Measurements from ENCODE around the gene DGCR8. TPM values are rescaled to one million over a fixed set of nuclear protein-coding genes. Genes with fewer than 3 reads are reported as not detected.
A peak's percentile ranks its signal among the peaks of the same experiment; 100 is the strongest.

Gene DGCR8
- total RNA-seq, 1 donor from 2014 or later: 23.2 TPM

DNA sequence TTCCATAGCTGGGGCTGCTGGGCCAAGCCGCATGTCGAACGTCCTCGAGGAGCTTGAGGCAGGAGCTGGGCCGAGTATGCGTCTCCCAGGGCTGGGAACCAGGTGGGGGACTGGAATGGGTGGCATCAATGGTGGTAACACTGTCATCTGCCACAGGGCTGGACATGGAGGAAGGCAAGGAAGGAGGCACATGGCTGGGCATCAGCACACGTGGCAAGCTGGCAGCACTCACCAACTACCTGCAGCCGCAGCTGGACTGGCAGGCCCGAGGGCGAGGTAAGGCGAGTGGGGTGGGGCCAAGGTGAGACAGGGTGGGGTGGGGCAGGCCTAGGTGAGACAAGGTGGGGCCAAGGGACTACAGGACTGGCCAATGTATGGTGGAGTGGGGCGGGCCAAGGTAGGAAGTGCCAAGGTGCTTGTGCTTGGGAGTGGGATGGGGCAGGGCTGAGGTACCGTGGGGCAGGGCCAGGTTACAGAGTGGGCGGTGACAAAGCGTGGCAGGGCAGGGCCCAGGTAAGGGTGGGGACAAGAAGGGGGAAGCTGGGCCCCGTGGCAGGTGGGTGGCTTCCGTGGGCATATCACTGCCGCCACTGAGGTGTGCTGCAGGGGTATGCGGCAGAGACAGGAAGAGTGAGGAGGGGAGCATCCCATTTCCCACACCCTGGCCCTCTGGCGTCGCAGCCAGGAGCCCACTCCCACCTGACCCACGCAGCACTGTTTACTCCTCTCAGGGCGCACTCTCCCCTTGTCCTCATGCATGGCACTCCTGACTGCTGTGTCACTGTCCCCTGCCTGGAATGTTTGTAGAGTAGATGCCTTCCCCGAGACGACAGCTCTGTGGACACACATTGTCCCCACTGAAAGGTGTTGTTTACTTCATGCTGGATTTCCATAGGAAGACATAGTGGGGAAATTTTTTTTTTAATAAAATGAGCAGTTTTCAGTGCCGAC, 27.5 kb upstream of the DGCR8 start:
- DNase-seq (ENCODE audit: low read depth in 2 of 2): no peak

DNA sequence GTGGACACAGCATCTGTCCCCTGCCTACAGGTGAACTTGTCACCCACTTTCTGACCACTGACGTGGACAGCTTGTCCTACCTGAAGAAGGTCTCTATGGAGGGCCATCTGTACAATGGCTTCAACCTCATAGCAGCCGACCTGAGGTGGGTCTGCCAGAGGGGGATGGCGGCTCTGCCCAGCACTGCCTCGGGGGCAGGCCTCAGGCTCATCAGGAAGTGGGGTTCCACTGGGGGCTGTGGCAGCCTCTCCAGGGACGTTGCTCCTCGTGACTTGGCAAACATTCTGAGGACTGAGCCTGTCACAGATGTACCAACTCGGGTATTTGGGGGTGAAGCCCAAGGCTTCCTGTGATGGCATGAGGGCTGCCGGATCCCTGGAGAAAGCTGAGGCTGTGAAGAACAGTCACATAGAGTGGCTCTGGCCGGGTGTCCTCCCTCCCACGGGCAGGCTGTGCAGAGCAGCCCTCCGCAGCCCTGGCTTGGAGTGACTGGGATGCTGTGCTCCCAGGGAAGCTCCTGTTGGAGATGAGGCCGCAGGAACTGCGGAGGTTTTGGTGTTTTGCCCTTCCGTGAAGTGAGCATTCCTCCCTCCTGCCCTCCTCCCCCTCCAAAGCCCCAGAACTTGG, 26.5 kb upstream of the DGCR8 start:
- no peak for DNase-seq (ENCODE audit: low read depth in 2 of 2)

DNA sequence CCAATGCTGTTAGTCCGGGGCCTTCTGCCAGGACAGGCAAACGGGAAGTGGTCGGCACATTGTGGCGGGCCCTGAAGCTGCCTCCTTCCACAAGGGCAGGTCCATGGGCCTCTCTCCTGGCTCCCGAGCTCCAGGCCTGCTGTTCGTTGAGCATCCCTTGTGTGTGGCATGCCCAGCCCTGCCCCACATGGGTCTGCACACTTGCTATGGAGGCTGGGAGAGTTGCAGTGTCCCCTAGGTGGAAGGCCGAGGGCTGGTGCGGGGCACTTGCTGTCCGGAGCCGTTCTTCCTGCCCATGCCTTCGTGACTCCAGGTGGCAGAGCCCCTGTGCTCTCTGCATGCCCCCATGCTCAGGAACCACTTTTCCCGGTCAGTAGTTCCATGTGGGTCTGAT, 26.0 kb upstream of the DGCR8 start:
- no peak for DNase-seq (ENCODE audit: low read depth in 2 of 2)

DNA sequence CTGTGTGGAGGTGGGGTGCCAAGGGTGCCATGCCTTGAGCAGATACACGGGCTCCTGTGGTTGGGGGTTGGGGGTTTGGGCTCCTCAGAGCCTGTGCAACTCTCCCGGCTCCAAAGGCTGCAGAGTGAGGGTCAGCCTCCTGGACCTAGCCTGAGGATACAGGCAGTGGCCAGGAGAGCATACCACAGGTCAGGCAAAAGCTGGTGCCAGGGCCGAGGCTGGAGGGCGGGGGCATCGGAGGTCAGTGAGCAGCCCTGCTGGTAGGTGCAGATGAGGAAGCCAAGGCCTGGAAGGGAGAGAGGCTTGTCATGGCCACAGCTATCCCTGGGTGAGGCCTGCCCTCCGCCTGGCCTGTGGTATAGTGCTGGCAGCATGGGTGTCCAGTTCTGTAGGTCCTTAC, 25.6 kb upstream of the DGCR8 start:
- DNase-seq (ENCODE audit: low read depth in 2 of 2): no peak

DNA sequence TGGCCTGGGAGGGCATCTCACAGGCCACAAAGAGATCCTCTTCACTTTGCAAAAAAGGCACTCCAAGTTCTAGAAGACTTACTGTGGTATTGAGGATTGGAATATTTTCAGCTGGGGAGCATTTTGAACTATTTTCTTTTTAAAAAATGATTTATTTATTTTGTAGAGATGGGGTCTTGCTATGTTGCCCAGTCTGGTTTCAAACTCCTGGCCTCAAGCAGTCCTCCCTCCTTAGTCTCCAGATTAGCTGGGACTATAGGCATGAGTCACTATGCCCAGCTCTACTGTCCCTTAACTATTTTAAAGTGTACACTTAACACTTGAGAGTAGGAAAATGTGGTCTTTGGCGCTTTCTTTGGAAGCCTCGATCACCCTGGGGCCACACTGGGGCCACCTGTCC, 24.9 kb upstream of the DGCR8 start:
- no peak for DNase-seq (ENCODE audit: low read depth in 2 of 2)

DNA sequence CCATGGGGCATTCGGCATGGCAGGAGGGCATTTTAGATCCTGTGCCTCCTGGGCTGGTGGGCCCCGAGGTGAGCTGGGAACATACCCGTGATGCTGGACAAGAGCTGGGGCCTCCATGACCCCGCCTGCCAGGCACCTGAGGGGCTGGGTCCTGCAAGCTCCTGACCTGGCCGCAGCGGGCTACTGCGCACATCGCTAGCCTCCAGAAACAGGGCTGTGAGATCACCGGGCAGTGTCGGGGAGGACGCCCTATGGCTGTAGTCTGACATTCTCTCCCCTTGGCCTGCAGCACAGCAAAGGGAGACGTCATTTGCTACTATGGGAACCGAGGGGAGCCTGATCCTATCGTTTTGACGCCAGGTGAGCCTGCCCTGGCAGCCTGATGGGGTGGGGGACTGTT, 24.4 kb upstream of the DGCR8 start:
- DNase-seq (ENCODE audit: low read depth in 2 of 2): no peak

DNA sequence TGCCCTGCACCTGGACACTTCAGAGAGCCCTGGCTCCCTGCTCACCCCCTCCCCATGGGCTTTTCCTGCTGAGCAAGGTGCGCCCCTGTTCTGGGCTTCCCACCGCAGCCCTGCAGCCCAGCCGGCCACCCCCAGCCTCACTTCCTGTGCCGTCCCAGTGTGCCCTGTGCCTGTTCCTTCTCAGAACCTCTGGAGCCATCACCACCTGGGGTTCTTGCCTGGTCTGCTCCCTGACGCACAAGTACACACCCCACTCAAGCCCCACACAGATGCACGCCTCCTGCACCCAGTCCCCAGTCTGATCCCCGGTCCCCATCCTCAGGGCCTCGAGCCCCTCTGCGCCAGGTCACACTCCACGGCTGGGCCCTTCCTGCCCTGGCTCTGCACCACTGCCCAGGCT, 23.9 kb upstream of the DGCR8 start:
- no peak for DNase-seq (ENCODE audit: low read depth in 2 of 2)

DNA sequence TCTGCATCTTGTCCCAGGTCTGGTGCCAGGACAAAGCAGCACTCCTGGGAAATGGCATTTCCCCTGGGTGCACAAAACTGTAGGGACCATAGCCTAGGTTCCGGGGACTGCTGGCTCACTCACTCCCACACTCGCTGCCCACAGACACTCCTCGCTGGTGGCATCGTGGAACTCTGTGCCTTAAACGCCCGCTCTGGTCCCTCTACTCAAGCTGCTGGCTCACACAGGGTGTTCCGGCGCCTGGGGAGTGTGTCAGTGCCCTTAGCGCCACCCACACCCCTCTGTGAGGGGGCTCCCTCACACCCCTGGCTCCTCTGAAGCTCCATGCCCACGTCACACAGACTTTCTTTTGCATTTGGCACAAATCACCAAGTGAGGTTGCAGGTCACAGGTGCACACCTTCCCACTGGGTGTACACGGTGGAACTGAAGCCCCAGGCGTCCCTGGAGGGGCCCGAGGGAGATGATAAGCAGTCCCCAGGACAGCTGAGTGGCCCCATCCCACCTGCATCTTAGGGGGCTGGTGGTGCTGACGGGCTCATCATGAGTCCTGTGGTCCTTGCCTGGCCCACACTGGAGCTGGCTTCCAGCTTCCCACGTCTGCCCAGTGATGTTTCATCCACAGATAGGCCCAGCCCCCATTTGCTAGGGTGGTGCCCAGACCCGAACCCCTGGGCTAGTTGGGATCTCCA, 23.2 kb upstream of the DGCR8 start:
- DNase-seq (ENCODE audit: low read depth in 2 of 2): no peak

DNA sequence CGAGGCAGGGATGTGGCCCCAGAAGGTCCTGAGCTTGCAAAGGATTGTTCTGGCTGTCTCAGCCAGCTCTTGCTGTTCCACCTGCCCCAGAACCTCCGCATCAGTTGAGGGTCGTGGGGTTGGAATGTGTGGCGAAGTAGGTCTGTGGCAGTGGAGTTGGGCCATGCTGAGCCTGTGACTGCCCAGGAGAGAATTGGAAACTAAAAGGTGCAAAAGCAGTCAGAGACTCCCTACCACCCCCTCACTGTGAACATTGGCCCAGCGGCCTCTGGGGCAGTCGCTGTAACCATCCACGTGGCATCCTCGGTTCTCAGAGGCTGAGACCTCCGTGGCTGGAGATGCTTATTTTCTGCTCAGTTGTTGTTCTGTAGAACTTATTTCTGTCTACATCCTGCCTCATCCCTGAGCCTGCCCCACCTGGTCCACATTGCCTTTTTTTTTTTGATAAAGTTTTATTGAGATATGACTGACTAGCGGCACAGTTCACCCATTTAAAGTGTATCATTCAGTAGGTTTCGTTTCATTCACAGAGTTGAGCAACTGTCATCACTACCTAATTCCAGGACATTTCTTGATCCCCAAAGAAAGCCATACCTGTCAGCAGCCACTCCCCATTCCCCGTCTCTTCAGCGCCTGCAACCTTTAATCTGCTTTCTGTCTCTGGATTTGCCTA, 22.3 kb upstream of the DGCR8 start:
- DNase-seq (ENCODE audit: low read depth in 2 of 2): no peak

DNA sequence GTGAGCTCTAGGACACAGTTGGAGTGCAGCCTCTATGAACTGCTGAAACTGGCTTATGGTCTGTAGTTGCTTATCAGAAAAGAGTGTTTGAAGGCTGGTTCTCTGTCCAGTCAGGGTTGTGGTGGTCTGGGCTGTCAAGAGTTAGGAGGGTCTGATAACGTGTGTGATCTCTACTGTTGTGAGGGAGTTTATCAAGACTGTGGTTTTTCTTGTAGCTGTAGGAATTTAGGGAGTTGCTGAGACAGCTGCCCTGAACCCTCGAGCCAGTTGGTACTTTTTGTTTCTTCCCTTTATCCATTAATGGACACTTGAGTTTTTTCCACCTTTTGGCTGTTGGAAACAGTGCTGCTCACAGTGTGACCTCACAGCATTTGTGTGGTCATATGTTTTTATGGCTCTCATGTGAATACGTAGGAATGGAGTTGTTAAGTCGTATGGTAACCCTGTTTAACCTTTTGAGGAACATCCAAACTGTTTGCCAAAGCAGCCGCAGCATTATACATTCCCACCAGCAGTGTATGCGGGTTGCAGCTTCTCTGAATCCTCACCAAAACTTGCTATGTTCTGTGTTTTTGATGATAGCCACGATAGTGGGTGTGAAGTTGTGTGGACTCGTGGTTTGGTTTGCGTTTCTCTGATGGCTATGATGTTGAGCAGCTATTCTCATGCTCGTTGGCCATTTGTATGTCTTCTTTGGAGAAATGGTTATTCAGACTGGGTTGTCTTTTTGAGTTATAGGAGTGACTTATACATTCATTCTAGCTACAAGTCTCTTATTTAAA, 20.9 kb upstream of the DGCR8 start:
- DNase-seq (ENCODE audit: low read depth in 2 of 2): no peak

DNA sequence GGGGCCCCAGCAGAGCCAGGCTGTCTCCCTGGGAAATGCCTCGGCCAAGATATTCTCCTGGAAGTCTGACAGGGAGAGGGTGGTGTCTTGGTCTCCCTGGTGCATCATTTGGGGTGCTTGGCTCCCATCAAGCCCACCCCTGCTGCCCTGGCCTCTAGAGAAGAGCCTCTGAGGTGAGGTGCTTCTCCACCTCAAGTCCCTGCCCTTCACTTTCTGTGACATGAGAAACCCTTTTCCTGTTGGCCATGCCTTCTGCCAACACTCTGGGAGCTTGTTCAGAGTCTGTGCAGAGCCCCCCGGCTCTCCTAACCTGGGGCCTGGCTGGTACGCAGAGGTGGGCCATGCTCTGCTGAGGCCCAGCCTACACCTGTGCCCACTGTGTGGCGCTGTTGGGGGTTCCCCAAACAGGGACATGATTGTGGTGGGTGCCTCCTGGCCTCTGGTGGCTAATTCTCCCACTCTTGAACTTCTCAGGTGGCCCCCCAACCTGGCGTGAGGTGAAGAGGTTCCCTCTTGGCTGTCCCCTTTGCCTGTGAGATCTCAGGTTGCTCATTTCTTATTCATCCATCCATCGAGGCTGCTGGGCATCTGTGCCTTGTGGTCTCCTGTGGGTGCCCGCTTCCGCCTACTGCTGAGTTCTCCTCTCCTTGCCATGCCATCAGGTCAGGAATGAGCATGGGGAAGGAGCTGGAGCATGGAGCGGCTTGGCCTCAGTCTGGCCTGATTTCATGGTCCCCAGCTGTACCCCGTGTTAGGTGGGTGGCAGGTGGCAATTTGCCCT, 19.2 kb upstream of the DGCR8 start:
- DNase-seq (ENCODE audit: low read depth in 2 of 2): no peak

DNA sequence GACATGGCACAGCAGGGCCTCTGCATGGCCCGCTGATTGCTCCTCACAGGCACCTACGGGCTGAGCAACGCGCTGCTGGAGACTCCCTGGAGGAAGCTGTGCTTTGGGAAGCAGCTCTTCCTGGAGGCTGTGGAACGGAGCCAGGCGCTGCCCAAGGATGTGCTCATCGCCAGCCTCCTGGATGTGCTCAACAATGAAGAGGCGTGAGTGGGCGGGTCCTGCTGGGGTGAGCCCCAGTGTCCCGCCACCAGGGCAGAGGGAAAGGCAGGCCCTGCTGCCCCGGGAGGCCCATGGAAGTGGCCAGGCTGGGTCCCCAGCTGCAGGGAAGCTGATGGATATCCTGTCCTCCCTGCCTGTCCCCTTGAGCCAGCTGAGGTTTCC, 18.6 kb upstream of the DGCR8 start:
- DNase-seq (ENCODE audit: low read depth in 2 of 2): peak; percentile 40 to 91

DNA sequence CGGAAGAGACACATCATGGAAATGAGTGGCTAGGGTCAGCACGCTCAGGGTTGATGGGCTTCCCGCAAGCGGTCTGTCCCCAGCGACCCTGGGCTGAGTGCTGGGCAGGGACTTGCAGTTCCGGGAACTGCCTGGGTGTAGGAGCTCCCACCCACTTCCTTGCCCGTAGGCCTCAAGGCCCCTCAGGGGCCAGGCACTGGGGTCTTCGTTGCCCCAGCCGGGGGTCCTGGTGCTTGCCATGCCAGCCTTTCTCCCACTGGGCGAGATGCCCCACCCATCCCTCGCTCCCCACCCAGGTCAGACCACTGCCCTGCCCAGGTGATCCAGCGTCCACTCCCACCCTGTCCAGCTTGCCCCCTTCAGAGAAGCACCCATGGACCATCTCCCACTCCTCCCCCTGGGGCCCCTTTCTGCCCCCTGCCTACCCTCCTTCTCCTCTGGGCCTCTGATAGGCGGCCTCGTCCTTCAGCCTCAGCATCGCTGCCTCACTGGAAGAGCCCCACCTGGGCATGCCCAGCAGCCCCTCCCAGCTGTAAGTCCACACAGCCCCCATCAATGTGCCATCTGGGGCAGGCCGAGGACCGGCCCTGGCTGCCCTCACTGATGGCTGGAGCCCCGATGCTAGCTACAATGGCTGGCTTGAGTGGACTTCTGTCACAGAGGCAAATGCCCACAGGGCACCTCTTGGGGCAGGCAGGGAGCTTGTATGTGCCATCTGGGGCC, 17.8 kb upstream of the DGCR8 start:
- DNase-seq (ENCODE audit: low read depth in 2 of 2): no peak

DNA sequence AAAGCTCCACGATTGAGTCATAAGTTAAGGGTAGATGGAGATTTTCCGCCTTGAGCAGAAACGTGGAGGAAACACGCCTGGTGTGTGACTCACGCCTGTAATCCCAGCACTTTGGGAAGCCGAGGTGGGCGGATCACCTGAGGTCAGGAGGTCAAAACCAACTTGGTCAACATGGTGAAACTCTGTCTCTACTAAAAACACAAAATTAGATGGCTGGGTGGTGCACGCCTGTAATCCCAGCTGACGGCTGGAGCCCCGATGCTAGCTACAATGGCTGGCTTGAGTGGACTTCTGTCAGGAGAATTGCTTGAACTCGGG, 17.3 kb upstream of the DGCR8 start:
- DNase-seq (ENCODE audit: low read depth in 2 of 2): peak in 1 of 2 donors; percentile 85

DNA sequence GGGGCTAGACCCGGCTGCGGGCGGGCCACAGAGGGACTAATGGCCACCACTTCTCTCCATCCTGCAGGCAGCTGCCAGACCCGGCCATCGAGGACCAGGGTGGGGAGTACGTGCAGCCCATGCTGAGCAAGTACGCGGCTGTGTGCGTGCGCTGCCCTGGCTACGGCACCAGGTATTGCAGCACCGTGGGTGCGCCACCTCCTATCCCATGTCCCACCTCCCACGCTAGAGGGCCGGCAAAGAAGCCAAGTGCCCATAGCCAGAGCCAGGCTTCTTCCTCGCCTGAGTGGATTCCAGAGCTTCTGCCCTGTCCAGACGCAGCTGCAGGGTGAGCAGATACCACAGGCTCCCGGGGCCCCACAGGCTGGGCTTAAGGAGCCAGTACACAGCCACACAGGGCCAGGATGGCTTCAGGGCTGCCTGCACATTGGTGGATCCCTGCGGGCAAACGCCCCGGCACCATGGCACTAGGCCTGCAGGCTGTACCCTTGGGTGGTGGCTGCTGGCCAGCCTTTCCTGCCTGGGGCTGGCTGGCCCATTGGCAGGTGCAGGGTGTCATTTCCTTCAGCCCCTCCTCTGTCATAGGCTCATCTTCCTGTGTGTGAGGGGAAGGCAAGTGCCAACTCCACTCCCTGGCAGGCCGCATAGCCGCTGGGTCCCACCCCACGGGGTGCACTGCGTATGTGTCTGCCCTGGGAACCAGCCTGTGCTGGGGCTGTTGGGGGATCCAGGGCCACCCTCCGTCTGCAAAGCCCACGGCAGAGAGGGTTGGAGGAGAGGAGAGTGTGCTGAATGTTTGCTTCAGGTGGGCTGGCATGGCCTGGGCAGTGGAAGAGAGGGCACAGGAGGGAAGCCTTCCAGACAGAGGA, 16.5 kb upstream of the DGCR8 start:
- peak in 1 of 2 donors; percentile 13 for DNase-seq (ENCODE audit: low read depth in 2 of 2)

DNA sequence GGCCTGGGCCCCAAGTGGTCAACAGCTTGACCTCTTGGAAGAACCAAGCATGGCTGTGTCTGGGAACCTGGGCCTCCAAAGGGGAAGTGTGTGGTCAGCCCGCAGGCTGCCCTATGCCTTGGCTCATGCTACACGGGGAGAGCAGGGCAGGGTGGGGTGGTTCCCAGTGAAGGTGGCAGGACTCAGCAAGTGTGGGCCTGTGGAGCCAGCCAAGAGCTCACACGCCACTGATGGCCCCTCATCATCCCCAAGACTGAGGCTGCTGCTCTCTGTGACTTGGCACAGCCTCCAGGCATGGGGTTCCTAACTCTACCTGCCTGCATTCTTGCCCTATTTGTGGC, 15.9 kb upstream of the DGCR8 start:
- no peak for DNase-seq (ENCODE audit: low read depth in 2 of 2)

DNA sequence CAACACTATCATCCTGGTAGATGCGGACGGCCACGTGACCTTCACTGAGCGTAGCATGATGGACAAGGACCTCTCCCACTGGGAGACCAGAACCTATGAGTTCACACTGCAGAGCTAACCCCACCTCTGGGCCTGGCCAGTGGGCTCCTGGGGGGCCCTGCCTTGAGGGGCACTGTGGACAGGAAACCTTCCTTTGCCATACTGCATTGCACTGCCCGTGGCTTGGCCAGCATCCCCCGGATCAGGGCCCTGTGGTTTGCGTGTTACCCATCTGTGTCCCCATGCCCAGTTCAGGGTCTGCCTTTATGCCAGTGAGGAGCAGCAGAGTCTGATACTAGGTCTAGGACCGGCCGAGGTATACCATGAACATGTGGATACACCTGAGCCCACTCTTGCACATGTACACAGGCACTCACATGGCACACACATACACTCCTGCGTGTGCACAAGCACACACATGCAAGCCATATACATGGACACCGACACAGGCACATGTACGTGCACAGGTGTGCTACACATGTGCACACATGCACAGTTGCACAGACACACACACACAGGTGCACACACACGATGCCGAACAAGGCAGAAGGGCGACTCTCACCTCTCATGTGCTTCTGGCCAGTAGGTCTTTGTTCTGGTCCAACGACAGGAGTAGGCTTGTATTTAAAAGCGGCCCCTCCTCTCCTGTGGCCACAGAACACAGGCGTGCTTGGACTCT, 15.3 kb upstream of the DGCR8 start:
- DNase-seq (ENCODE audit: low read depth in 2 of 2): no peak

DNA sequence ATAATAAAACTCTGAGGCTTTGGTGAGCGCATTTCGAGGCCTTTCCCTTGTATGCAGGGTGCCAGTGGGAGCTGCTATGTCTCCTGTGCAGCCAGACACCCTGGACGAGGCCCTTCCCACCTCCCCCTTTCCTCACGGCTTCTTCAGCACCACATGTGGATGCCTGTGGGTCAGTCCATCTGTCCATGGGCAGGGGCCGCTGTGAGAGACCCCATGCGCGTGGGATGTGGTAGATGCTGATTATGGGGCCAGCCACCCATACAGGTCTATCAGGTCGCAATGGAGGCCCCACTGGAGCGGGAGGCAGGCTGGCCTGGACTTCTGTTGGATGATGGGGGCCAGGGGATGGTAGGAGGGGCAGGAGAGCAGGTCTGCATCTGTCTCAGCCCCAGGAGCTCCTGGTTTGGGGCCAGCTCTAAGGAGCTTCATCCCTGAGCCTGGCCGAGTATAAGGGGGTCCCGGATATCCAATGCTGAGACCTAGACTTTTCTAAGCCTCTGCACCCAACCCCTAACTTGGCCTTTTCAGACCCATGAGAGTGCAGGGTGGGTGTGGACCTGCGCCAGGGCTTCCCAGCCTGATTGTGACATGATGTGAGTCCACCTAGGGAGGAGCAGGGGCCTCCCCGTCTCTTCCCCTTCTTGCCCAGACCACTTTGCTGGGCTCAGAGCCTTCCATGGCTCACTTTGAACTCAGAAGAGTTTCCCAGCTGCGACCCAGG, 14.0 kb upstream of the DGCR8 start:
- DNase-seq (ENCODE audit: low read depth in 2 of 2): no peak
